ENCODE data around the gene TSNAX. TPM values are rescaled to one million over a fixed set of nuclear protein-coding genes. Genes with fewer than 3 reads are reported as not detected.
A peak's percentile ranks its signal among the peaks of the same experiment; 100 is the strongest.

The TSNAX gene
- total and polyA plus RNA-seq, 8 donors, result 10.2 to 63.4 (median 23.1) TPM

DNA sequence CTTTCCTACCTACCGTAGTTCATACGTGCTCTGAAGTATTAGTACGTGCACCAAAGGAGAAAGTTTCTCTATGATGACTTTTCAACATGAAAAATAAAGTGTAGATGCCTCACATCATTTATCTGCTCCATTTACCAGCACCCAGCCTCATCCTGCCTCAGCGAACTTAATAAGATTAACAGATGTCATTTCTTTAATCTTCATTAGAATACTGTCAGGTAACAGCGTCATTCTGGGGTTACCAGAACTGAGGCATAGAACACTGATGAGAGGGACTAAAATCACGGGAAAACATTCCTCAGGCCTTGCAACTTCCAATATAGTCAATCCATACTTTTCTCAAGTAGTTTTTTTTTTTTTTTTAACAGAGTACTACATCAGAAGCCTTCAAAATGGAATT lies 54.9 kb downstream of the TSNAX start:
- no peak for DNase-seq
- no peaks in the 10 kb centered on the region for H3K9me3 ChIP-seq
- WGBS, 5 donors, result 87 to 93% (median 92%) methylated on average over 6 of the region's 6 CpGs
- no peaks in the 10 kb centered on the region for H3K27me3 ChIP-seq
- H3K4me3 ChIP-seq, result no peak overlapping the region
- H3K27ac ChIP-seq, result no peak overlapping the region
- TF ChIP-seq POLR2AphosphoS5 (IDR thresholded peaks at IDR 0.05) (no peak), EP300 (IDR thresholded peaks at IDR 0.05) (no peak)
- TF ChIP-seq, protein P1, sequence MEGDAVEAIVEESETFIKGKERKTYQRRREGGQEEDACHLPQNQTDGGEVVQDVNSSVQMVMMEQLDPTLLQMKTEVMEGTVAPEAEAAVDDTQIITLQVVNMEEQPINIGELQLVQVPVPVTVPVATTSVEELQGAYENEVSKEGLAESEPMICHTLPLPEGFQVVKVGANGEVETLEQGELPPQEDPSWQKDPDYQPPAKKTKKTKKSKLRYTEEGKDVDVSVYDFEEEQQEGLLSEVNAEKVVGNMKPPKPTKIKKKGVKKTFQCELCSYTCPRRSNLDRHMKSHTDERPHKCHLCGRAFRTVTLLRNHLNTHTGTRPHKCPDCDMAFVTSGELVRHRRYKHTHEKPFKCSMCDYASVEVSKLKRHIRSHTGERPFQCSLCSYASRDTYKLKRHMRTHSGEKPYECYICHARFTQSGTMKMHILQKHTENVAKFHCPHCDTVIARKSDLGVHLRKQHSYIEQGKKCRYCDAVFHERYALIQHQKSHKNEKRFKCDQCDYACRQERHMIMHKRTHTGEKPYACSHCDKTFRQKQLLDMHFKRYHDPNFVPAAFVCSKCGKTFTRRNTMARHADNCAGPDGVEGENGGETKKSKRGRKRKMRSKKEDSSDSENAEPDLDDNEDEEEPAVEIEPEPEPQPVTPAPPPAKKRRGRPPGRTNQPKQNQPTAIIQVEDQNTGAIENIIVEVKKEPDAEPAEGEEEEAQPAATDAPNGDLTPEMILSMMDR (IDR thresholded peaks at IDR 0.05), result no peak
- intact Hi-C loops (cut with DNase I; ENCODE audit: low total_unique reads), result no loop called here
- H3K36me3 ChIP-seq, result no peaks in the 10 kb centered on the region
- H3K4me1 ChIP-seq, result no peaks in the 10 kb centered on the region

DNA sequence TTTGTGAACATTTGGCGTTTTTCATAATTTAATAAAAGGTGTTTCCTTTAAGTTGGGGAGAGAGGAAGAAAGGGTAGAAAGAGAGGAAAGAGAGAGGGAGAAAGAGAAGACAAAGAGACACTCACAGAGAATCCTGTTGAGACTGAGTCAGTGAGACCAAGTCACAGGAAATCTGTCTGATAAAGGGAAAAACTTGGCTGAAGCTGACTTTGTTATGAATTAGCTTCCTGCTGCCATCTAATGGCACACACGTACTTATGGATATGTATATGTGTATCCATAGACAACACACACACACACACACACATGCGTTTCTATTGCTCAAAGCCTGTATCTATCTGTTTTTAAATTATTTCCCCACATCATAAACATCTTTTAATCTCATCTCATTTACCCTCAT lies 55.6 kb downstream of the TSNAX start:
- intact Hi-C loops (cut with DNase I; ENCODE audit: low total_unique reads), result no loop called here
- Histone ChIP-seq H3K27ac (no peak overlapping the region), H3K27me3 (no peaks in the 10 kb centered on the region), H3K36me3 (no peaks in the 10 kb centered on the region), H3K4me3 (no peak overlapping the region), H3K4me1 (no peaks in the 10 kb centered on the region), H3K9me3 (no peaks in the 10 kb centered on the region)
- 32 to 51% (median 40%) methylated on average over 3 of the region's 3 CpGs for WGBS, 5 donors
- peak in 1 of 2 donors; percentile 69 for DNase-seq
- TF ChIP-seq POLR2A (IDR thresholded peaks at IDR 0.05), result no peak
- no peak for TF ChIP-seq EP300 (IDR thresholded peaks at IDR 0.05)
- TF ChIP-seq, protein P1 (IDR thresholded peaks at IDR 0.05), result no peak
- TF ChIP-seq POLR2AphosphoS5 (IDR thresholded peaks at IDR 0.05), result no peak

DNA sequence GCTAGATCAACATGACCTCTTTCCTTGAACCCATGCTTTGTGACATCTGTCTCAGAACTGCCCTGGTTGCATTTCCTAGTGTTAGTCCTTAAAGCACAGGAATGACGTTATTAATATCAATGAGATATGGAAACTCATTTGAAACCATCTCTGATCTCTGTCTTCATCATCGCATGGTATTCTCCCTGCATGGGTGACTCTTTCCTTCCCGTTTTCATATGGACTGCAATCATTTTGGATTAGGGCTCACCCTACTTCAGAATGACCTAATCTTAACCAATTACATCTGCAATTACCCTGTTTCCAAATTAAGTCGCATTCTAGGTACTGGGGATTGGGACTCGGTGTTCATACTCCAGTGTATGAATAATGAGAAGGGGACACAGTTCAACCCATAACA lies 56.5 kb downstream of the TSNAX start:
- WGBS, 5 donors, result 62 to 86% (median 70%) methylated on average over 5 of the region's 5 CpGs
- intact Hi-C loops (cut with DNase I; ENCODE audit: low total_unique reads), result no loop called here
- Histone ChIP-seq H3K4me3 (no peak overlapping the region), H3K9me3 (no peaks in the 10 kb centered on the region), H3K4me1 (no peaks in the 10 kb centered on the region), H3K27ac (no peak overlapping the region), H3K27me3 (no peaks in the 10 kb centered on the region), H3K36me3 (no peaks in the 10 kb centered on the region)
- TF ChIP-seq POLR2AphosphoS5 (IDR thresholded peaks at IDR 0.05), result no peak
- no peak for TF ChIP-seq EP300 (IDR thresholded peaks at IDR 0.05)
- TF ChIP-seq POLR2A (IDR thresholded peaks at IDR 0.05), result no peak
- TF ChIP-seq, protein P1 (IDR thresholded peaks at IDR 0.05), result no peak
- no peak for DNase-seq

DNA sequence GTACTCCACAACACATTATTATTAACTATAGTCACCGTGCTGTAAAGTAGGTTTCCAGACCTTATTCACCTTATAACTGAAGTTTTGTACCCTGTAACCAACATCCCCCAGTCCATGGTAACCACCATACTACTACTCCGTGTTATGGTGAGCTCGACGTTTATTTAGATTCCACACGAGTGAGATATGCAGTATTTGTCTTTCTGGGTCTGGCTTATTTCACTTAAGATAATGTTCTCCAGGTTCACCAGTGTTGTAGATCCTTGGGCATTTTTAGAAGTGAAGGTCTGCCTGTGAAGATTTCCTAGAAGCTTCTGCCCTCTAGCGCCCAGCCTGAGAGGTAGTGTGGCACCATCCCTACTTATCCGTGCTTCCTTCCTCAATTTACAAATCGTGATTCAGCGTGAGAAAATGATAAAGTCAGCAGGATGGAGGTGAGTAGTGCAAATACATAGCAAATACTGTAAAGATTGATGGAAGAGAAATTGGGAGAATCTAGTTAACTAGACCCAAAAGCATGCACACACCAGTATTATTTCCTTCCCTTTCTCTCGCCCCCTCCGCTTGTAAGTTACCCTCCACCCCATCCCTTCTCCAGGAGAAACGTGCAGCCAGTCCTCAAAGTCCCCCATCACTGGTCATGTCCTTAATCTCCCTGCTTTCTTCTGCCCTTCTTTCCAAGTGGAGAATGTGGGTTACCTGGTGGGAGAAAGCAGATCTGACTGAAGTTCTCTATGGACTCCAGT lies 62.2 kb downstream of the TSNAX start:
- Histone ChIP-seq H3K36me3 (no peaks in the 10 kb centered on the region), H3K27ac (no peak overlapping the region), H3K9me3 (no peaks in the 10 kb centered on the region), H3K27me3 (no peaks in the 10 kb centered on the region), H3K4me1 (peaks cover 0 to 10% (median 4%) of the 10 kb centered on the region in 4 donors), H3K4me3 (no peak overlapping the region)
- WGBS, 5 donors, result 18 to 23% (median 19%) methylated on average over 12 of the region's 12 CpGs
- DNase-seq, result peak; percentile 48 to 85
- intact Hi-C loops (cut with DNase I; ENCODE audit: low total_unique reads), result no loop called here
- TF ChIP-seq POLR2A (IDR thresholded peaks at IDR 0.05) (no peak), POLR2AphosphoS5 (IDR thresholded peaks at IDR 0.05) (peak in 1 of 3 donors; percentile 23)
- TF ChIP-seq, protein P1 (IDR thresholded peaks at IDR 0.05), result peak in 5 of 7 experiments; percentile 21 to 61 (median 48)
